ENCODE results near the gene TPM3.

DNA sequence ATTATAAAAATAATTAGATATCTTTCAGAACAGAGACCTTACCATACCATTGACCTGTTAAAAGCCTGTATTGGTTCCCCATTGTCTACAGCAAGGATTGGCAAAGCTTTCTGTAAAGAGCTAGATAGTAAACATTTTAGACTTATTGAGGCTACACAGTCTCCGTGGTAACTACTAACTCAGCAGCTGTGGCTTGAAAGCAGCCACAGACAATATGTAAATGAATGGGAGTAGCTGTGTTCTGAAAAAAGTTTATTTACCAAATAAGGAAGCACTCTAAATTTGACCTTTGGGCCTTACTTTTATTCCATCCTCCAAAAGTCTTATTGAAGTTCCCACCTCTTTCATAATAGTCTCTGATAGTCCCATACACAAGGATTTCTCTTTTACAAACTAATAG, 76.7 kb downstream of the TPM3 start:
- TF ChIP-seq, protein P1, sequence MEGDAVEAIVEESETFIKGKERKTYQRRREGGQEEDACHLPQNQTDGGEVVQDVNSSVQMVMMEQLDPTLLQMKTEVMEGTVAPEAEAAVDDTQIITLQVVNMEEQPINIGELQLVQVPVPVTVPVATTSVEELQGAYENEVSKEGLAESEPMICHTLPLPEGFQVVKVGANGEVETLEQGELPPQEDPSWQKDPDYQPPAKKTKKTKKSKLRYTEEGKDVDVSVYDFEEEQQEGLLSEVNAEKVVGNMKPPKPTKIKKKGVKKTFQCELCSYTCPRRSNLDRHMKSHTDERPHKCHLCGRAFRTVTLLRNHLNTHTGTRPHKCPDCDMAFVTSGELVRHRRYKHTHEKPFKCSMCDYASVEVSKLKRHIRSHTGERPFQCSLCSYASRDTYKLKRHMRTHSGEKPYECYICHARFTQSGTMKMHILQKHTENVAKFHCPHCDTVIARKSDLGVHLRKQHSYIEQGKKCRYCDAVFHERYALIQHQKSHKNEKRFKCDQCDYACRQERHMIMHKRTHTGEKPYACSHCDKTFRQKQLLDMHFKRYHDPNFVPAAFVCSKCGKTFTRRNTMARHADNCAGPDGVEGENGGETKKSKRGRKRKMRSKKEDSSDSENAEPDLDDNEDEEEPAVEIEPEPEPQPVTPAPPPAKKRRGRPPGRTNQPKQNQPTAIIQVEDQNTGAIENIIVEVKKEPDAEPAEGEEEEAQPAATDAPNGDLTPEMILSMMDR (conservative IDR thresholded peaks at IDR 0.05; ENCODE audit: low read length) = no peak
- no peak for TF ChIP-seq EZH2phosphoT487 (IDR thresholded peaks at IDR 0.05; ENCODE audit: borderline replicate concordance, low read depth, low read length)

Measured in OCI-LY7 (cell line).